ENCODE results near the gene SLC46A2. TPM values are rescaled to one million over a fixed set of nuclear protein-coding genes. Genes with fewer than 3 reads are reported as not detected.

The SLC46A2 gene
- total RNA-seq, 1 donor from 2014 or later = not detected

GRCh38 chr9:112921549-112921948, 30.9 kb upstream of the SLC46A2 start:
- Mint-ChIP-seq H3K27me3 (ENCODE audit: low read depth) (peaks cover 40% of the 10 kb centered on the region), H3K27ac (ENCODE audit: unreplicated experiment) (no peak overlapping the region)
- DNase-seq (ENCODE audit: low spot score) = no peak

GRCh38 chr9:112917987-112918362, 27.3 kb upstream of the SLC46A2 start:
- no peak for TF ChIP-seq CTCF (IDR thresholded peaks at IDR 0.05)

More at GRCh38 chr9:112921549-112921948, 30.9 kb upstream of the SLC46A2 start:
- no peaks in the 10 kb centered on the region for H3K36me3 Mint-ChIP-seq (ENCODE audit: low read depth)
- peak; percentile 77 for TF ChIP-seq CTCF (IDR thresholded peaks at IDR 0.05)
- H3K9me3 Mint-ChIP-seq (ENCODE audit: low read depth) = no peaks in the 10 kb centered on the region
- no peak overlapping the region for H3K4me3 Mint-ChIP-seq (ENCODE audit: unreplicated experiment)
- no peaks in the 10 kb centered on the region for H3K4me1 Mint-ChIP-seq (ENCODE audit: low read depth)

GRCh38 chr9:112917047-112917986, 26.6 kb upstream of the SLC46A2 start:
- peaks cover 32% of the 10 kb centered on the region for H3K27me3 Mint-ChIP-seq (ENCODE audit: low read depth)
- no peaks in the 10 kb centered on the region for H3K36me3 Mint-ChIP-seq (ENCODE audit: low read depth)
- TF ChIP-seq CTCF (IDR thresholded peaks at IDR 0.05) = no peak
- no peak overlapping the region for H3K4me3 Mint-ChIP-seq (ENCODE audit: unreplicated experiment)
- no peaks in the 10 kb centered on the region for H3K4me1 Mint-ChIP-seq (ENCODE audit: low read depth)
- H3K27ac Mint-ChIP-seq (ENCODE audit: unreplicated experiment) = no peak overlapping the region
- DNase-seq (ENCODE audit: low spot score) = no peak
- H3K9me3 Mint-ChIP-seq (ENCODE audit: low read depth) = no peaks in the 10 kb centered on the region

More at GRCh38 chr9:112917987-112918362, 27.3 kb upstream of the SLC46A2 start:
- Mint-ChIP-seq H3K27me3 (ENCODE audit: low read depth) (peaks cover 32% of the 10 kb centered on the region), H3K36me3 (ENCODE audit: low read depth) (no peaks in the 10 kb centered on the region), H3K27ac (ENCODE audit: unreplicated experiment) (no peak overlapping the region), H3K9me3 (ENCODE audit: low read depth) (no peaks in the 10 kb centered on the region), H3K4me1 (ENCODE audit: low read depth) (no peaks in the 10 kb centered on the region), H3K4me3 (ENCODE audit: unreplicated experiment) (no peak overlapping the region)
- no peak for DNase-seq (ENCODE audit: low spot score)

GRCh38 chr9:112914524-112914923, 23.8 kb upstream of the SLC46A2 start:
- H3K9me3 Mint-ChIP-seq (ENCODE audit: low read depth) = no peaks in the 10 kb centered on the region
- no peaks in the 10 kb centered on the region for H3K4me1 Mint-ChIP-seq (ENCODE audit: low read depth)
- no peak overlapping the region for H3K4me3 Mint-ChIP-seq (ENCODE audit: unreplicated experiment)
- H3K36me3 Mint-ChIP-seq (ENCODE audit: low read depth) = no peaks in the 10 kb centered on the region
- H3K27ac Mint-ChIP-seq (ENCODE audit: unreplicated experiment) = no peak overlapping the region
- H3K27me3 Mint-ChIP-seq (ENCODE audit: low read depth) = peaks cover 27% of the 10 kb centered on the region
- no peak for TF ChIP-seq CTCF (IDR thresholded peaks at IDR 0.05)
- no peak for DNase-seq (ENCODE audit: low spot score)

- no peaks in the 10 kb centered on the region for H3K4me1 Mint-ChIP-seq (ENCODE audit: low read depth)
- H3K9me3 Mint-ChIP-seq (ENCODE audit: low read depth) = no peaks in the 10 kb centered on the region
- no peak for DNase-seq (ENCODE audit: low spot score)
- no peak overlapping the region for H3K4me3 Mint-ChIP-seq (ENCODE audit: unreplicated experiment)
- no peak for TF ChIP-seq CTCF (IDR thresholded peaks at IDR 0.05)
- H3K27me3 Mint-ChIP-seq (ENCODE audit: low read depth) = peaks cover 25% of the 10 kb centered on the region
- H3K27ac Mint-ChIP-seq (ENCODE audit: unreplicated experiment) = no peak overlapping the region
- H3K36me3 Mint-ChIP-seq (ENCODE audit: low read depth) = no peaks in the 10 kb centered on the region
Observed at GRCh38 chr9:112913326-112913725, 22.6 kb upstream of the SLC46A2 start.

Data from chondrocyte (in vitro differentiated cells).